AG09319 (cell line): Measurements from ENCODE around the gene PLCB1.
"Not testable (repeated sequence)": the region's sequence is repeated elsewhere in the genome, so short reads cannot be mapped to it uniquely, and the experiment has no call there.

Source experiments
- DNase-seq: peaks from one replicate; pipeline ENCODE4 v3.0.0-alpha.2; 2010; ENCODE audit warnings: low read depth; ENCODE audit errors: extremely low read depth
- TF ChIP-seq, protein P1 (sequence below): IDR thresholded peaks from 2 replicates; pipeline ENCODE4 v1.5.1; 2011; ENCODE audit warnings: low read depth, mild to moderate bottlenecking, inconsistent platforms, low read length, moderate library complexity

PLCB1 gene

GRCh38 chr20:8104252-8104651, 27.8 kb upstream of the PLCB1 start:
- TF ChIP-seq, protein P1, sequence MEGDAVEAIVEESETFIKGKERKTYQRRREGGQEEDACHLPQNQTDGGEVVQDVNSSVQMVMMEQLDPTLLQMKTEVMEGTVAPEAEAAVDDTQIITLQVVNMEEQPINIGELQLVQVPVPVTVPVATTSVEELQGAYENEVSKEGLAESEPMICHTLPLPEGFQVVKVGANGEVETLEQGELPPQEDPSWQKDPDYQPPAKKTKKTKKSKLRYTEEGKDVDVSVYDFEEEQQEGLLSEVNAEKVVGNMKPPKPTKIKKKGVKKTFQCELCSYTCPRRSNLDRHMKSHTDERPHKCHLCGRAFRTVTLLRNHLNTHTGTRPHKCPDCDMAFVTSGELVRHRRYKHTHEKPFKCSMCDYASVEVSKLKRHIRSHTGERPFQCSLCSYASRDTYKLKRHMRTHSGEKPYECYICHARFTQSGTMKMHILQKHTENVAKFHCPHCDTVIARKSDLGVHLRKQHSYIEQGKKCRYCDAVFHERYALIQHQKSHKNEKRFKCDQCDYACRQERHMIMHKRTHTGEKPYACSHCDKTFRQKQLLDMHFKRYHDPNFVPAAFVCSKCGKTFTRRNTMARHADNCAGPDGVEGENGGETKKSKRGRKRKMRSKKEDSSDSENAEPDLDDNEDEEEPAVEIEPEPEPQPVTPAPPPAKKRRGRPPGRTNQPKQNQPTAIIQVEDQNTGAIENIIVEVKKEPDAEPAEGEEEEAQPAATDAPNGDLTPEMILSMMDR = no peak
- no peak for DNase-seq

DNA sequence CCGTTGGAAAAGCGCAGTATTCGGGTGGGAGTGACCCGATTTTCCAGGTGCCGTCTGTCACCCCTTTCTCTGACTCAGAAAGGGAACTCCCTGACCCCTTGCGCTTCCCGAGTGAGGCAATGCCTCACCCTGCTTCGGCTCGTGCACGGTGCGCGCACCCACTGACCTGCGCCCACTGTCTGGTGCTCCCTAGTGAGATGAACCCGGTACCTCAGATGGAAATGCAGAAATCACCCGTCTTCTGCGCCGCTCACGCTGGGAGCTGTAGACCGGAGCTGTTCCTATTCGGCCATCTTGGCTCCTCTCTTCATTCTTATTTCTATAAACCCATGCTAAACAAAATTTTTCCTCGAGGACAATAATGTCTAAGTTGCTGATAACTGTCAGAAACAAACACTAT, 17.5 kb upstream of the PLCB1 start:
- DNase-seq = not testable (repeated sequence)

GRCh38 chr20:8115436-8115835, 16.6 kb upstream of the PLCB1 start:
- DNase-seq = no peak
- TF ChIP-seq, protein P1 = no peak

GRCh38 chr20:8116067-8116811, 15.8 kb upstream of the PLCB1 start:
- TF ChIP-seq, protein P1 = no peak
- DNase-seq = no peak

DNA sequence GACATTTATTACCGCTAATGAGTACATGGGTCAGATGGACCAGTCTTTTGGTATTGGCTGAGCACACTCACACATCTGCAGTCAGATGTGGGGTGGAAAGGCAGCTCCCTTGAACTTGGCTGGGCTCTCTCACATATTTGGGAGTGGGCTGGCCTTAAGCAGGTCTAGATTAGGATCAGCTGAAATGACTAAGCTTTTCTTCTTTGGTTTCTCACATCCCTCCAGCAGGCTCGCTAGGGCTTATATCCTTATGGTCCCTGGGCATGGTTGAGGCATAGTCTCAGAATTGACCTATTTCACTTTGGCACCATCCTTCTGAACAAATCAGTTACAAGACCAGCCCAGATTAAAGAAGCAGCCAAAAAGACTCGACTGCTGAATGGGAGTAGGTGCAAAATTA, 14.4 kb upstream of the PLCB1 start:
- no peak for DNase-seq
- TF ChIP-seq, protein P1 = no peak

- TF ChIP-seq, protein P1 = no peak
- DNase-seq = no peak
Observed at GRCh38 chr20:8118039-8118438, 14.0 kb upstream of the PLCB1 start.

- TF ChIP-seq, protein P1 = no peak
- no peak for DNase-seq
Observed at GRCh38 chr20:8118760-8119159, 13.3 kb upstream of the PLCB1 start.

GRCh38 chr20:8121666-8122065, 10.4 kb upstream of the PLCB1 start:
- TF ChIP-seq, protein P1 = no peak
- DNase-seq = no peak
